Measurements from ENCODE around the gene ROPN1B.
"Not testable (repeated sequence)": the region's sequence is repeated elsewhere in the genome, so short reads cannot be mapped to it uniquely, and the experiment has no call there.

Gene ROPN1B

DNA sequence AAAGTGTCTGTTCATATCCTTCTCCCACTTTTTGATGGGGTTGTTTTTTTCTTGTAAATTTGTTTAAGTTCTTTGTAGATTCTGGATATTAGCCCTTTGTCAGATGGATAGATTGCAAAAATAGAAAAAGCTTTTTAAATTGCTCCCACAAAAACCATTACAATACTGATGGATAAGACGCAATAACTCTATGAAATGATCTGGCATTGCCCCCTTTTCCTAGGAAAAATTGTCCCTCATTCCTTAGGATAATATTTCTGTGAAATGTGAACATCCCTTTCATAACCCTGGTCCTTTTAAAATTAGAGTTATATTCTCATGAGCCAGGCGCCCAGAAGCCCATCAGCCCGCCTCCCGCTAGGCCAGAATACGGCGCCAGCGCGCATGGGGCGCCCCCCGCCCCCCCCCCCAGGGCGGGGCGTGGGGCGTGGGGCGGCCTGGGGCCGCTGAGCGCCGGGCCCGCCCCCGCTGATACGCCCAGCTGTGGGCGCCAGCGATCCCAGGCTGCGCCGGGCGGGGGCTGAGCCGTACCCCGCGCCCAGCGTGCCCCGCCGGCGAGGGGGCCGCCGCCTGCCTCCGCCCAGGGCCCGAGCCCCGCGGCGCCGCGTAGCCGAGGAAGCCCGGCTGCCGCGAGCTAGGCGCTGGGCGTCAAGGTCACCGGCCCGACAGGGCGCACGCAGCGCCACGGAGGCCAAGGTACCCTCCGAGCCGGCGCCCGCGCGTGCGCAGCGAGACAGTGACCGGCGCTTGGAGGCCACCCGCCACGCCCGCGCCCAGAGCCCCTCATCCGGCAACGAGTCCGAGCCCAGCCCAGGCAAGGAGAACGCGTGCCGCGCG, 11.1 kb upstream of the ROPN1B start:
- no peak for DNase-seq (ENCODE audit: low read depth in 2 of 2)

DNA sequence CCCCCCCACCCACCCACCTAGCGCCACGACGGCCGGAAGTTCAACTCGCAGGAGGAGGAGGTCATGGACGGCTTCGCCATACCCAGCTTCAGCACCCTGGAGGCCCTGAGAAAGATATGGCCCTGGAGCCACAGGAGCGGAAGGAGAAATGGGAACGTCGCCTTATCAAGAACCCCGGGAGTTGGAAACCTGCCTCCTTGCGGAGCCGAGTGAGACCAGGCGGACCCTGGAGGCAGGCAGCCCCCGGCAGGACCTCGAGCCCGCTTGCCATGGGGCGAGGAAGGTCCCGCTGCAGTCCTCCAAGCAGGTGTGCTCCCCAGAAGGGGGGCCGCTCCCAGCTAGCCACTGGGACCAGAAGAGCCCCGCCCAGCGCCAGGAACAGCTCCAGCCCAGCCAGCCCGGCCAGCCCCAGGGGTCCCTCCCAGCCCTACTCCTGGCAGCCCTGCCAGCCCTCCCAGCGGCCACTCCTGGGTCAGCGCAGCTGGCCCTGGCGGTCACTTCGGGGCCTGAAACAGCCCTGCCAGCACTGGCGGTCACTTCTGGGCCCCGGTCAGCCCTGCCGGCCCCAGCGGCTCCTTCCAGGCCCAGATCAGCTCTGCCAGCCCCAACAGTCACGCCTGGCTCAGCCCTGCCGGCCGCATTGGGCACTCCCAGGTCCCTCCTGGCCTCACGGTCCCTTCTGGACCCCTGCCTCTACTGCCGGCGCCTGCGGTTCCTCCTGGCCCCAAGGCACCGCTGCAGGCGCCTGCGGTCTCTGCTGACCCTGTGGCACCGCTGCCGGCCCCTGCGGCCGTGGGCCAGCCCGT, 10.3 kb upstream of the ROPN1B start:
- no peak for DNase-seq (ENCODE audit: low read depth in 2 of 2)

DNA sequence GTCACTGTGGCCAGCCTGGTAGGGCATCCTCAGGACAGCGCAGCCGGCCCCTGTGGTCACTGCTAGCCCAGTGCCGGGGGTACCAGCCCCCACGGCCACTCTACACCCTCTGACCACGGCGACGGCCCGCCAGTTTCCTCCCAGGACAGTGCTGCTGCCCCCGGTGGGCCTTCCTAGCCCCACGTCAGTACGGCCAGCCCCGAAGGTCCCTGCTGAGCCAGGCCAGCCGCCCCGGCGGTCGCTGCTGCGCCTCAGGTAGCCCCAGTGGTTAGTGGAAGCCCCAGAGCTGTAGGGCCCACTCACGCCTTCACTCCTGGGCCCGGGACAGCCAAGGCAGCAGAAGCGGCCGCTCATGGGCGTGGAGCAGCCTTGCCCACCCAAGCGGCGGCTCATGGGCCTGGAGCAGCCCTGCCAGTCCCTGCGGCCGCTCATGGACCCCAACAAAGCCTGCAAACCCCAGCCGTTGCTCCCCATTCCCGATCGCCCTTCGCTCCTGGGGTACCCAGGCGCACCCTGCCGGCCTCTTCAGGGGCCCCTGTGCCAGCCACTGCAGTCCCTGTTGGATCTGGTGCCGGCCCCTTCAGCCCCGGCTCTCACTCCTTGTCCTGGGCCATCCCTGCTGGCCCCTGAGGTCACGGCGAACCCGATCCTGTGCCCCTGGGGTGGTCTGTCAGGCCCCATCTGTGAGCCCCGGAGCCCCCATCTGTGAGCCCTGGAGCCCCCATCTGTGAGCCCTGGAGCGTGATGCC, 9.5 kb upstream of the ROPN1B start:
- DNase-seq (ENCODE audit: low read depth in 2 of 2): no peak

DNA sequence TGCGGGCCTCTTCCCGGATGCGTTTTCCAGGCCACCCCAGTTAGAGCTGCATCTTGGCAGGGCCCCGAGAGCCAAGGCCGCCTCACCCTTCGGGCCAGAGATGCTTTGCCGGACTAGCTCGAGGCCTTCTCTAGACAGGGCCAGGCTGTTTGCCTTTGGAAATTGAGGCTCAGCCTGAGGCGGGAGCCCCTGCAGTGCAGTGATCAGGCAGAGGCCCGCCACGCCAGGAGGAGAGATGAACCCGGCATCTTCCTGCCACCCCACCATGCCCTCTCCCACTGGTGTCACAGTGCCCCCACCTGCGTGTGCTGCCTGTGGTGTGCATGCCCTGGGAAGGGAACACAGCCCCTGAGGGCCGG, 8.9 kb upstream of the ROPN1B start:
- no peak for DNase-seq (ENCODE audit: low read depth in 2 of 2)

DNA sequence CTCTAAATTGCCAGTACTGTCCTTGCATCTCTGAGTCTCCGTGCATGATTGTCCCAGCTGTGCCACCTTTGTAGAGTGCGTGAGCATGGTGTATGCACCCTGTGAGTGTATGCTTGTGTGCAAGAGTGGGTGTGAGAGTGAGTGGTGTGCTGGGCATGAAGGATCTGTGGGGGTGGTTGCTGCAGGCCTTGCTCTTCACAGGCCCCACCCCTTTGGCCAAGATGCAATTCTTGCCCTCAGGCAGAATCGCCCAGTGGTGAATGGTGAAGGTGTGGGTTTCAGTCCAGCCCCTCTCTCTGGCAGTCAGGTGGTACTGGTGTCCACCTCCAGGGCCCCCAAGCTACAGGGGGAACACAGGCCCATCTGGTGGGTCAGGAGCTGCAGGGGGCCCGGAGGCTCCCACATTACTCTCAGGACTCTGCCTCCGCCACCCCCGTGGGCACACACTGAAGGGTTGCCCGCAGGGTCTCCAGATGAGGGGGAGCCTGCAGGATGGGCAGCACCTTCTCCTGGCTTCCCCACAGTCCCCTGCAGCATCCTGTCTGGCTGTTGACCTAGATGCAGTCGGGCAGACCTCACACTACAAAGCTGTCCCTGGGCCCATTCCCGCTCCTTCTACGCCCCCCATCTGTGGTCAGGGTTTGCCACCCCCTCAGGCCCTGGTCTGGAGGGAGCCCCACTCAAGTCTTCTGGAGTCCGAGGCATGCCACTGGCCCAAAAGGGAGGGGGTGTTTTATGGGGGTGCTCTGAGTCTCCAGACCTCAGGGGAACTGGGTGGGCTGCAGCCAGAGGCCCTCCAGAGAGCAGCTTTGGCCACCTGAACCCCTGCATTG, 8.3 kb upstream of the ROPN1B start:
- DNase-seq (ENCODE audit: low read depth in 2 of 2): no peak

DNA sequence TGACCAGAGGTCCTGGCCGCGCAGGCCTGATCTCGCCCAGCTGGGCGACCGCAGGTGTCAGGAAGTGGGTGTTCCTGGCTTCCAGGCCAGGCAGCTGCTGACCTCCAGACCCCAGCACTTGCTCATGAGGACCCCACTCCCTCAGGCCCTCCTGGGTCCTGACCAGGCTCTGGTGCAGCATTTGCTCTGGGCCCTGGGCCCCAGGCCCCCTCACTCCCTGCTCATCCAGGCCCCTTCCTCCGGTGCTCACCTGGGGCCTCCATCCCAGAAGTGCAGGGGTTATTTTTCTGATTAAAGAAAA, 7.7 kb upstream of the ROPN1B start:
- DNase-seq (ENCODE audit: low read depth in 2 of 2): no peak

DNA sequence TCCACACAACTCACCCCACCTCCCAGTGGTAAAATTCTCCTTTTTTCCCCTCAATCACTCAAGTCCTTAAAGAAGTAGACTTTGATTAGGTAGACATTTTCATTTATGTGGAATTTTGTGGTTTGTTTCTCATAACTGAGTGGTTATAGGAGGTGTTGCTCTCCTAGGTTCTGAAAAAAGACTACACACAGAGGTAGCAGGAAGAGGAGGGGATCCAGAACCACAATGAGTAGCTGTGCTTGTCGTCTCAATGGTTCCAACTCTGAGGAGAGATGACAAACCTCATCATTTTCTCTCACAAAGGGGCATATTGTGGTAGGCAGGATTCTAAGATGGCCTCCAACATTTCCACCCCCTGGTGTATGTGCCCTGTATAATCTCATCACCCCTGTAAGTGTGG, 5.1 kb upstream of the ROPN1B start:
- not testable (repeated sequence) for DNase-seq (ENCODE audit: low read depth in 2 of 2)

DNA sequence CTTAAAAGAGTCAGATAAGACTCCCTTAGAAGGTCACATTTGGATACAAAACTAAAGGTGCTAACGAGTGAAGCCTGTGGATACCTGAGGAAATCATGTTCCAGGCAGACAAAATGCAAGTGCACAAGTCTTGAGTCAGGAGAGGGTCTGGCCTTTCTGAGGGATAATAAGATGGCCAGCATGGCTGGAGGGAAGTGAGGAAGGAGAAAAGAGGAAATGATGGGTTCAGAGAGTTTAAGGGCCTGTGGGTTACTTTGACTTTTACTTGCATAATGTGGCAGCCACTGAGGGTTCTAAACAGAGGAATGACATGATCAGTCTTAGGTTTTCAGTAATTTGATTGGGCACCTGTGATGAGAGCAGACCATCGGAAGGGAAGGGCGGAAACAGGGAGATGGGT, 3.5 kb upstream of the ROPN1B start:
- no peak for DNase-seq (ENCODE audit: low read depth in 2 of 2)

DNA sequence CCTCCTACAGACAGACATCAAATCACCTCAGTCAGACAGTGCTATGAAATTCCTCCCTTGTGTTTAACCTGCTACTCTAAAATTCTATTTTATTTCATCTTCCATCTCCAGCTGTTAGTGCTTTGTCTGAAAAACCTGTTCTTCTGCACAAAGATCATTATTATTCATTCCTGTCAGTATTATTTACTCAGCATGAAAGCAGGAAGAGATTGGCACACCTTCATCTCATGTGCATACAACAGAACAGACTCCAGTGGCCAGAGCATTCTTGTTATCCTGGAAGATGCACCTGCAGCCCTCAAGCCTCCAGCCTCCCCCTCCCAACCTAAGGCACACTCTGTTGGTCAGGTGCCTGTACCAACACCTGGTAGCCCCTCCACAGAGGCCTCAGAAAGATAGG, 1.8 kb upstream of the ROPN1B start:
- no peak for DNase-seq (ENCODE audit: low read depth in 2 of 2)

DNA sequence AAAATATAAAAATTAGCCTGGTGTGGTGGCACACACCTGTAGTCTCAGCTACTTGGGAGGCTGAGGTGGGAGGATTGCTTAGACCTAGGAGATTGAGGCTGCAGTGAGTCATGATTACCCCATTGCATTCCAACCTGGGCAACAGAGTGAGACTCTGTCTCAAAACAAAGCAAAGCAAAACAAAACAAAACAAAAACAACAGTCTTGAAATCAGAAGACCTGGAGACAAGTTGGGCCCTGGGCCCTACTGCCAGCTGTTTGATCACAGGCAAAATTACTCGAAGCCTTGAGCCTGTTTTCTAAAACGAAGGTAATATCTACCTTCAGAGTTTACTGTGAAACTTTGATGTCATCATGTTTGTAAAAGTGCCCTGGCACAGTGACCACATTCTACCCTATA, 857 bp upstream of the ROPN1B start:
- DNase-seq (ENCODE audit: low read depth in 2 of 2): not testable (repeated sequence)

DNA sequence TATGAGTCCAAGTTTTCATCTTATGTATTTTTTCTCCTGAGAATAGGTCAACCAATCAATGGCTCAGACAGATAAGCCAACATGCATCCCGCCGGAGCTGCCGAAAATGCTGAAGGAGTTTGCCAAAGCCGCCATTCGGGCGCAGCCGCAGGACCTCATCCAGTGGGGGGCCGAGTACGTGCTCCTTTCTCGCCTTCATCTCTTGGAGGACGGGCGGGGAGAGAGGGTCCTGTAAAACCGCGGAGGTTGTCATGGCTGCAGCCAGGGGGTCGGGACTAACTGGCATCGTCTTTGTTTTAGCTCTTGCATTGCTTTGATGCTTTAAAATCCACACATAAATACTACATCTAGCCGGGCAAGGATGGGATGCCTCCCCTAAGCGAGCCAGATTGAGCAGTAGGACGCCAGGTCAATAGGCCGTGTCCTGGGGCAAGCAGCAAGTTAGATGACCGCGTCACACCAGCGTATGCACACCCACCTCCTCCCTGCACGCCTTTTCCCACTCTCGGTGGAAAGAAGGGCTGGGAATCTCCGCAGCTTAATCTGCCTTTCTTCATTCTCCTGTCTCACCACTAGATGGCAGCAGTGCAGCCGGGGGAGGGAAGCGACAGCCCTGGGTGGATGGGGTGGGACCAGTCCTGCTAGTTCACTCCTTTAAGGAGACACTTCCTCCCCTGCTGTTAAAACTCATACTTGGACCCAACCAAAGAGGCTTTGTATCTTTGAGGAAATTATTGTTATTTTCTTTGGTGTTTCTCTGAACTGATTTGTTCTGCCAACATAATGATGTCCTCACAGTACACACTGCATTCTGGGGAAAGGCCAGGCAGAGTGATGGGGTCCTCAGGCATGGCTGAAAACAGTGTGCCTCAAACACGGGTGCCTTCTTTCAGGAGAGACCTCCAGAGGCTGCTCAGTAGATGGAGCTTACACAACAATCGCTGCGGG, 3.3 kb downstream of the ROPN1B start:
- not testable (repeated sequence) for DNase-seq (ENCODE audit: low read depth in 2 of 2)

DNA sequence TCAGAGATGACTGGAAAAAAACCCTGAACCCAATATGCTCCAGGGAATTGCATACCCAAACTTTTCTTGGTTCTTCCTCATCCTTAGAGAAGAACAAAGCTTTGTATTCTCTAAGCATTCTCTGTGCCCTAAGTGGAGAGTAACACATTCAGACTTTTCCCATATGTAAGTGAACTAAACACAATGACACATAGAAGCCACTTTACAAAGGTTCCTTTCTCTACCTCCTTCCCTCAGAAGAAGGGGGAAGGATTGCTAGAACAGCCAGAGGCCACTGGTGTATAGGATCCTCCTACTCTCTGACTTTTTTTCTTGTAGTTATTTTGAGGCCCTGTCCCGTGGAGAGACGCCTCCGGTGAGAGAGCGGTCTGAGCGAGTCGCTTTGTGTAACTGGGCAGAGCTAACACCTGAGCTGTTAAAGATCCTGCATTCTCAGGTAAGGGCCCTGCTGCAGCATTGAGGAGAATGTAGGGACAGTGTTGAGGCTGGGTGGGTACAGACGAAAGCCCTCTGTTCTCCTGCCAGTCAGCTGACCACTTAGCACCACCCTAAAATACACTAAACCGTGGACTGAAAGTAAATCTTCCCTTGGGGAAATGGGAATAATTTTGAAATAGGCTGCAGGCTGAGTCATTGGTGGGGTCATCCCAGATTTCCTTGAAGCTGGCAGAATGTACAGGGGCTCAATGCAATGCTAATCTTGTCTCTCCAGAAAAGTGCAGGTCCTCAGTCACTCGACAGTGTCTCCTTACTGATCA, 6.4 kb downstream of the ROPN1B start:
- not testable (repeated sequence) for DNase-seq (ENCODE audit: low read depth in 2 of 2)

DNA sequence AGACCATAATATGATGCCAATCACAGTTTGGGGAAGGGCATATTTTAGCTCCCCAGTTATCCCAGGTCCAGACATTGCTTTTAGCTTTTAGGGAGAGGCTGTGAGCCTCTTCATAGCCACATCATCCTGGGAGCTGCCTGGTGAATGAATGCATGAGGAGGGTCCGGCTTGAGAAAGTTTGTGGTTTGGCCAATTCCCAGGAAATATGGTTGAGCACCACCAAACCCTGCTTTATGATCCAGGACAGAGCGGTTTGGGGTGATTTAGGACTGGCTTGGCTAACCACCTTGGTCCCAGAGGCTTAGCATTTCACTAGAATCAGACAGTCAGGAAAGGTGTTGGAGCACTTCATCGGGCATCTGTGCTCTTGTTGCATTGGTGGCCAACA, 7.0 kb downstream of the ROPN1B start:
- not testable (repeated sequence) for DNase-seq (ENCODE audit: low read depth in 2 of 2)

DNA sequence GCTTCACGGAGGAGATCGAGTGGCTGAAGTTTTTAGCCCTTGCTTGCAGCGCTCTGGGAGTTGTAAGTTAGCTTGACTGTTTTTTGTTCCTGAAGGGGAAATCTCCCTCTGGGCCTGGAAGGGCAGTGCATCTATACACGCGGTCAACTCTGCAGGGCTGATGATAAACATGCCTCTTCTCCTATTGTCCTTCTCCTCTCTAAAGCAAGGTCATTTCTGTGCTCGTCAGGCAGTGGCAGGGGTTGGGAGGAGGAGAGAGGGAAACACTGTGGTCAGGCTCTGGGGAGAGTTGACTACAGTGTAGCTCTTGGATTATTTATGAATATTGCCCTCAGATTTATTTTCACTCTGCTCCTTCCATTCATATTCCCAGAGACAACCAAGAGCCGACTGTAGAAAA, 8.1 kb downstream of the ROPN1B start:
- DNase-seq (ENCODE audit: low read depth in 2 of 2): not testable (repeated sequence)

DNA sequence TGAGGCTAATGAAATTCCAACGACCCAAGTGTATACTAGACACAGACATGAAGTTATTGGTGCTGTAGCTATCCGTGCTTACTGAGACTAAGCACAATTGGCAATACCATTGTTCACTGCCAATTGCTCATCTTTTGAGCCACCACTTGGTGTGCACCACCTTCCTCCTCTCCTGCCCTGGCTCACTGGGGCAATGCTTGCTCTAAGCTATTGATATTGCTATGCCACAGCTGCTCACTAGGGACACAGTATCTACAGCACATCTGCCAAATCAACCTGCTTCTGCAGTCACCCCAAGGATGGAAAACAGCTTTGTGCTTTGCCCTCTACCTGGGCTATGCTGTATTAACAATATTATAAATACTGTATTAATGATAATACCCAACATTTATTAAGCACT, 16.0 kb downstream of the ROPN1B start:
- DNase-seq (ENCODE audit: low read depth in 2 of 2): not testable (repeated sequence)

DNA sequence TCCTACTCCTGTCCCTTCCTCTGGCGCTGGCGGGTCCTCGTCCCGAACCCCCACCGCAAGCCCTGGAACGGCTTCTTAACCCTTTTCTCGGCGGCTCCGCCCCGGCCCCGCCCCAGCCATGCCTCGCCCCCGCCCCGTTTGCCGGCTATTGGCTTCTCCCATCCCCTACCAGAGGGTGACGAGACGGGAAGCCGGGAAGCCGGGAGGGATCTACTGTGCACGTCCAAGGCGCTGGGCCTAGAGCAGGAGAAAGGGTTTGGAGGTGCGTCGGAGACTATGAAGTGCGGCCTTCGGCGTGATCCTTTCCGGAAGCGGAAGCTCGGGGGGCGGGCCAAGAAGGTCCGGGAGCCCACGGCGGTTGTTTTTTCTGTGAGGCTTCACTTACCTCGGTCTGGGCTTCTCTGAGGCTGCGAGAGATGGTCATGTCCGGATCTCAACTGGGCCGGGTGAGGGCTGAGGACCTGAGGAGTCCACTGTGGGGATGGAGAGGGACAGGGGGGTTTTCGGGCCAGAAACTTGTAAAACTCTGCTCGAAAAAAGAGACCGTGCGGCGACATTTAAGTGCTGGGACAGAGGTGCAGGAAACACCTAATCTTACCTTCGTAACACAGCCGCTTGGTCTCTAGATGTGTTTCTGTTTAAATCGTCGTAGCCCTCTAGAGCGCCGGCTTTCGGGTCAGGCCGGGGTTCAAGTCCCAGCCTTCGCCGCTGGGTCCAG, 21.4 kb downstream of the ROPN1B start:
- peak; percentile 51 to 57 for DNase-seq (ENCODE audit: low read depth in 2 of 2)

DNA sequence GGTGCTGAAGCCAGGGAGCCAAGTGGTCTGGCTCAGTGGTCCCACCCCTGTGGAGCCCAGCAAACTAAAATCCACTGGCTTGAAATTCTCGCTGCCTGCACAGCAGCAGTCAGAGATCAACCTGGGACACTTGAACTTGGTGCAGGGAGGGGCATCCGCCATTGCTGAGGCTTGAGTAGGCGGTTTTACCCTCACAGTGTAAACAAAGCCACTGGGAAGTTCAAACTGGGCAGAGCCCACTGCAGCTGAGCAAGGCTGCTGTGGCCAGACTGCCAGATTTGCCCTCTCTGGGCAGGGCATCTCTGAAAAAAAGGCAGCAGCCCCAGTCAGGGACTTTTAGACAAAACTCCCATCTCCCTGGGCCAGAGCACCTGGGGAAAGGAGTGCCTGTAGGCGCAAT, 27.8 kb downstream of the ROPN1B start:
- not testable (repeated sequence) for DNase-seq (ENCODE audit: low read depth in 2 of 2)

DNA sequence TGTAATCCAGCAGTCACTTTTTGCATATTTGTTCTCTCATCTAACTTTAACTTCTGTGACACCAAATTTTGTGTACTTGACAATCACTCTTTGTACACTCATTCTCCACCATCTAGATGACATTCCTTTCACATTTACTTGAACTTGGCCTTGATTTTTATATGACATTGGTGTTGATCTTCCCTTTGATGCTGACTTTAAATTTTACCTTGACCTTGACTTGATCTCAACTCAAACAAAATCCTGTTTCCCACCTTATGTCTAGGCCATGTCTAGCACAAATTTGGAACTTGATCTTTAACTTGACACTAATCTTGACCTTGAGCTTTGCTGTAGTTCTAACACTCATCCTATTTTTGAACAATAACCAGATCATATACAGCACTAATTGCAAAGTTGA, 33.2 kb downstream of the ROPN1B start:
- no peak for DNase-seq (ENCODE audit: low read depth in 2 of 2)

Measured in stimulated activated CD4-positive, alpha-beta T cell treated with anti-CD3 and anti-CD28 coated beads, Interleukin-15, amount 100 ng/mL, for 48 hours (primary cell).